MM.1S (cell line): ENCODE results near the gene FKBP8.

ENCODE experiments used
- DNase-seq: peaks from one replicate; pipeline ENCODE4 v3.0.0-alpha.2; 2015
- H2AFZ ChIP-seq: fragments of 300-600 bp; sonication (generic); 2 replicates; pipeline ENCODE4 v1.6.0; 2016; ENCODE audit warnings: antibody characterized with exemption, low read length
- H3F3A ChIP-seq: fragments of 300-600 bp; sonication (generic); 2 replicates; pipeline ENCODE4 v1.6.1; 2016; ENCODE audit warnings: mild to moderate bottlenecking, antibody characterized with exemption, low read length, moderate library complexity, mixed read lengths; ENCODE audit not compliant: insufficient read depth
- H3K27ac ChIP-seq: fragments of 300-600 bp; sonication (generic); 2 replicates; pipeline ENCODE4 v1.5.1; 2016; ENCODE audit warnings: mild to moderate bottlenecking, low read length
- H3K27me3 ChIP-seq: fragments of 300-600 bp; sonication (generic); replicated peaks from 2 replicates; pipeline ENCODE4 v1.6.0; 2016; ENCODE audit warnings: low read length; ENCODE audit not compliant: insufficient read depth
- H3K36me3 ChIP-seq: fragments of 300-600 bp; sonication (generic); replicated peaks from 2 replicates; pipeline ENCODE4 v1.6.1; 2016; ENCODE audit warnings: mild to moderate bottlenecking, low read length, mixed read lengths; ENCODE audit not compliant: insufficient read depth
- H3K4me1 ChIP-seq: fragments of 300-600 bp; sonication (generic); 2 replicates; pipeline ENCODE4 v1.6.1; 2016; ENCODE audit warnings: low read length, mixed read lengths
- H3K4me2 ChIP-seq: fragments of 300-600 bp; sonication (generic); 2 replicates; pipeline ENCODE4 v1.6.0; 2016; ENCODE audit warnings: low read depth, low read length
- H3K4me3 ChIP-seq: fragments of 300-600 bp; sonication (generic); 2 replicates; pipeline ENCODE4 v1.5.1; 2016; ENCODE audit warnings: low read length, mixed read lengths
- H3K79me2 ChIP-seq: fragments of 300-600 bp; sonication (generic); 2 replicates; pipeline ENCODE4 v1.6.1; 2016; ENCODE audit warnings: mixed run types, low read length, mixed read lengths
- H3K9ac ChIP-seq: fragments of 300-600 bp; sonication (generic); 2 replicates; pipeline ENCODE4 v1.6.1; 2016; ENCODE audit warnings: low read length, mixed read lengths
- H3K9me2 ChIP-seq: fragments of 300-600 bp; sonication (generic); replicated peaks from 2 replicates; pipeline ENCODE4 v1.6.1; 2016; ENCODE audit warnings: mild to moderate bottlenecking, low read length, mixed read lengths; ENCODE audit not compliant: insufficient read depth
- H3K9me3 ChIP-seq: fragments of 300-600 bp; sonication (generic); replicated peaks from 2 replicates; pipeline ENCODE4 v1.6.1; 2016; ENCODE audit warnings: mild to moderate bottlenecking, low read length, mixed read lengths; ENCODE audit not compliant: insufficient read depth
- H4K20me1 ChIP-seq: fragments of 300-600 bp; sonication (generic); 2 replicates; pipeline ENCODE4 v1.6.1; 2016; ENCODE audit warnings: mild to moderate bottlenecking, low read length, moderate library complexity, mixed read lengths; ENCODE audit not compliant: insufficient read depth
- CTCF ChIP-seq: fragments of 300-600 bp; sonication (generic); IDR thresholded peaks from 2 replicates; pipeline ENCODE4 v1.5.1; 2016; ENCODE audit warnings: antibody characterized with exemption, low read length, mixed read lengths
- EZH2 ChIP-seq: fragments of 300-600 bp; sonication (generic); optimal IDR thresholded peaks from 2 replicates; pipeline ENCODE3; 2017; ENCODE audit warnings: low read depth, mild to moderate bottlenecking, antibody characterized with exemption, low read length, mixed read lengths
- EZH2phosphoT487 ChIP-seq: fragments of 300-600 bp; sonication (generic); IDR thresholded peaks from 2 replicates; pipeline ENCODE4 v1.6.1; 2018; ENCODE audit warnings: antibody characterized with exemption, low read length

The FKBP8 gene

GRCh38 chr19:18515959-18516358 is 27.4 kb downstream of the FKBP8 start:
- Histone ChIP-seq H3K4me3 (no peak overlapping the region), H3K9me2 (no peaks in the 10 kb centered on the region), H3K27me3 (no peaks in the 10 kb centered on the region), H3F3A (peaks cover 12% of the 10 kb centered on the region), H3K9me3 (no peaks in the 10 kb centered on the region), H4K20me1 (peaks cover 80% of the 10 kb centered on the region), H3K36me3 (no peaks in the 10 kb centered on the region), H3K79me2 (peaks cover 99% of the 10 kb centered on the region), H3K4me1 (peaks cover 11% of the 10 kb centered on the region), H3K9ac (no peak overlapping the region), H2AFZ (no peak overlapping the region), H3K27ac (no peak overlapping the region), H3K4me2 (no peak overlapping the region)
- no peak for DNase-seq
- TF ChIP-seq CTCF = no peak
- no peak for TF ChIP-seq EZH2
- TF ChIP-seq EZH2phosphoT487 = no peak

- H3K79me2 ChIP-seq = peaks cover 99% of the 10 kb centered on the region
- H3K9me3 ChIP-seq = no peaks in the 10 kb centered on the region
- no peaks in the 10 kb centered on the region for H3K9me2 ChIP-seq
- no peak for DNase-seq
- H4K20me1 ChIP-seq = peaks cover 85% of the 10 kb centered on the region
- H2AFZ ChIP-seq = no peak overlapping the region
- TF ChIP-seq EZH2 (no peak), CTCF (no peak), EZH2phosphoT487 (no peak)
- no peak overlapping the region for H3K27ac ChIP-seq
- H3K4me3 ChIP-seq = no peak overlapping the region
- no peak overlapping the region for H3K9ac ChIP-seq
- H3K27me3 ChIP-seq = no peaks in the 10 kb centered on the region
- no peak overlapping the region for H3K4me2 ChIP-seq
- no peaks in the 10 kb centered on the region for H3K36me3 ChIP-seq
- peaks cover 11% of the 10 kb centered on the region for H3K4me1 ChIP-seq
- peaks cover 4% of the 10 kb centered on the region for H3F3A ChIP-seq
Observed at GRCh38 chr19:18514800-18515682, 28.3 kb downstream of the FKBP8 start.

- Histone ChIP-seq H3K36me3 (no peaks in the 10 kb centered on the region), H3K27ac (no peak overlapping the region), H3K9me2 (no peaks in the 10 kb centered on the region), H3K79me2 (peaks cover 99% of the 10 kb centered on the region), H3K9ac (no peak overlapping the region), H4K20me1 (peaks cover 88% of the 10 kb centered on the region), H2AFZ (no peak overlapping the region), H3K4me2 (no peak overlapping the region), H3K27me3 (no peaks in the 10 kb centered on the region), H3K9me3 (no peaks in the 10 kb centered on the region), H3K4me1 (peaks cover 8% of the 10 kb centered on the region), H3K4me3 (no peak overlapping the region), H3F3A (no peaks in the 10 kb centered on the region)
- DNase-seq = no peak
- TF ChIP-seq EZH2phosphoT487 = no peak
- no peak for TF ChIP-seq EZH2
- TF ChIP-seq CTCF = no peak
Observed at GRCh38 chr19:18513868-18514267, 29.5 kb downstream of the FKBP8 start.
